ENCODE results near the gene PLD4. TPM values are rescaled to one million over a fixed set of nuclear protein-coding genes. Genes with fewer than 3 reads are reported as not detected.

PLD4 gene
- total and polyA plus RNA-seq, 2 donors (not counting 1 experiment from before 2014, with no cell fraction given), result 0.17 TPM; not detected in 1

- Histone ChIP-seq H2AFZ (ENCODE audit: low read length) (no peak overlapping the region), H3K27ac (ENCODE audit: insufficient read depth, low read length) (no peak overlapping the region), H3K27me3 (ENCODE audit: control insufficient read depth, insufficient read depth, low read length) (no peaks in the 10 kb centered on the region), H3K9me3 (ENCODE audit: control insufficient read depth, insufficient read depth, low read depth, low read length) (no peaks in the 10 kb centered on the region), H3K4me2 (ENCODE audit: extremely low read depth, insufficient read depth, low read length) (peak overlapping the region; percentile 77), H3K79me2 (ENCODE audit: control insufficient read depth, insufficient read depth, low read length) (peaks cover 1% of the 10 kb centered on the region), H4K20me1 (ENCODE audit: control insufficient read depth, extremely low read depth, insufficient read depth, low read length) (no peaks in the 10 kb centered on the region), H3K4me1 (ENCODE audit: control insufficient read depth, extremely low read depth, insufficient read depth, low read length) (peaks cover 20% of the 10 kb centered on the region), H3K4me3 (replicated peaks in 1 of 4; ENCODE audit: control extremely low read depth in 1 of 4, insufficient read depth in 1 of 4, low read depth in 3 of 4, low read length in 4 of 4) (peak overlapping the region in 1 of 4 experiments; percentile 54), H3K9ac (ENCODE audit: insufficient read depth, low read length) (no peak overlapping the region), H3K36me3 (ENCODE audit: control insufficient read depth, insufficient read depth, low read length) (no peaks in the 10 kb centered on the region)
- DNase-seq (ENCODE audit: low read depth in 2 of 2), result no peak
- TF ChIP-seq EZH2 (IDR thresholded peaks at IDR 0.05; ENCODE audit: low read length, missing control alignments) (no peak), CTCF (conservative IDR thresholded peaks at IDR 0.05 in 1 of 2, IDR thresholded peaks at IDR 0.05 in 1 of 2; ENCODE audit: low read depth in 1 of 2, low read length in 2 of 2) (no peak)
Observed at GRCh38 chr14:104966981-104967385, 42.3 kb downstream of the PLD4 start.

- Histone ChIP-seq H3K27me3 (ENCODE audit: control insufficient read depth, insufficient read depth, low read length) (no peaks in the 10 kb centered on the region), H3K4me1 (ENCODE audit: control insufficient read depth, extremely low read depth, insufficient read depth, low read length) (peaks cover 22% of the 10 kb centered on the region), H3K36me3 (ENCODE audit: control insufficient read depth, insufficient read depth, low read length) (no peaks in the 10 kb centered on the region), H3K4me3 (replicated peaks in 1 of 4; ENCODE audit: control extremely low read depth in 1 of 4, insufficient read depth in 1 of 4, low read depth in 3 of 4, low read length in 4 of 4) (peak overlapping the region; percentile 12 to 54 (median 32)), H4K20me1 (ENCODE audit: control insufficient read depth, extremely low read depth, insufficient read depth, low read length) (no peaks in the 10 kb centered on the region), H3K9ac (ENCODE audit: insufficient read depth, low read length) (peak overlapping the region; percentile 37), H2AFZ (ENCODE audit: low read length) (peak overlapping the region; percentile 55), H3K27ac (ENCODE audit: insufficient read depth, low read length) (peak overlapping the region; percentile 20), H3K4me2 (ENCODE audit: extremely low read depth, insufficient read depth, low read length) (peak overlapping the region; percentile 77), H3K79me2 (ENCODE audit: control insufficient read depth, insufficient read depth, low read length) (peaks cover 1% of the 10 kb centered on the region), H3K9me3 (ENCODE audit: control insufficient read depth, insufficient read depth, low read depth, low read length) (no peaks in the 10 kb centered on the region)
- DNase-seq (ENCODE audit: low read depth in 2 of 2), result peak; percentile 40 to 52
- TF ChIP-seq CTCF (conservative IDR thresholded peaks at IDR 0.05 in 1 of 2, IDR thresholded peaks at IDR 0.05 in 1 of 2; ENCODE audit: low read depth in 1 of 2, low read length in 2 of 2) (no peak), EZH2 (IDR thresholded peaks at IDR 0.05; ENCODE audit: low read length, missing control alignments) (no peak)
Observed at GRCh38 chr14:104967386-104968152, 42.9 kb downstream of the PLD4 start.

- Histone ChIP-seq H3K79me2 (ENCODE audit: control insufficient read depth, insufficient read depth, low read length) (peaks cover 1% of the 10 kb centered on the region), H3K36me3 (ENCODE audit: control insufficient read depth, insufficient read depth, low read length) (no peaks in the 10 kb centered on the region), H3K27ac (ENCODE audit: insufficient read depth, low read length) (no peak overlapping the region), H3K27me3 (ENCODE audit: control insufficient read depth, insufficient read depth, low read length) (no peaks in the 10 kb centered on the region), H2AFZ (ENCODE audit: low read length) (no peak overlapping the region), H3K4me1 (ENCODE audit: control insufficient read depth, extremely low read depth, insufficient read depth, low read length) (peaks cover 27% of the 10 kb centered on the region), H3K9me3 (ENCODE audit: control insufficient read depth, insufficient read depth, low read depth, low read length) (no peaks in the 10 kb centered on the region), H3K4me2 (ENCODE audit: extremely low read depth, insufficient read depth, low read length) (peak overlapping the region; percentile 77), H3K4me3 (replicated peaks in 1 of 4; ENCODE audit: control extremely low read depth in 1 of 4, insufficient read depth in 1 of 4, low read depth in 3 of 4, low read length in 4 of 4) (peak overlapping the region; percentile 12 to 54 (median 28)), H4K20me1 (ENCODE audit: control insufficient read depth, extremely low read depth, insufficient read depth, low read length) (no peaks in the 10 kb centered on the region), H3K9ac (ENCODE audit: insufficient read depth, low read length) (no peak overlapping the region)
- peak; percentile 63 to 64 for DNase-seq (ENCODE audit: low read depth in 2 of 2)
- no peak for TF ChIP-seq CTCF (conservative IDR thresholded peaks at IDR 0.05 in 1 of 2, IDR thresholded peaks at IDR 0.05 in 1 of 2; ENCODE audit: low read depth in 1 of 2, low read length in 2 of 2)
- TF ChIP-seq EZH2 (IDR thresholded peaks at IDR 0.05; ENCODE audit: low read length, missing control alignments), result no peak
Observed at GRCh38 chr14:104968153-104968527, 43.5 kb downstream of the PLD4 start.

All from fibroblast of lung (primary cell).